Measurements from ENCODE around the gene GRK2. TPM values are rescaled to one million over a fixed set of nuclear protein-coding genes. Genes with fewer than 3 reads are reported as not detected.

The GRK2 gene
- total RNA-seq, 1 experiment from 2014 or later, result 56.3 TPM

DNA sequence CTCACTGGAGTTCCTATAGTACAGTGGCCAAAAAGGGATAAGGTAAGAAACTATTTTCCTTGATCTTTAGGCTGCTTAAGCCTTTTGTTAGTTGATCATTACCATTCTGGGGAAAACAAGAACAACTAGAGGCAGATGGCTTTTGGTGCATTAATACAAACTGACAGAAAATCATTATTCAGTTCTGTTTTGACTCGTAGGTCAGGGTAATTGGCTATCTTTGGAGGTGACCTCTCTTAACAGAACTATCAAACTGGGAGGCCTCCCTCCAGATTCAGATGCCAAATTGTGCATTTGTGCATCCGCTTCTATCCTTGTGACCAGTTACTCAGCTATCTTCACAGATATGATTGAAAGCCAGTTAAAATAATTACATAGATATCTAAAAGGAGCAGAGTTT, 23.2 kb upstream of the GRK2 start:
- no peak overlapping the region for H3K27ac ChIP-seq (ENCODE audit: insufficient read length, low read depth, low read length)
- H3K9ac ChIP-seq (ENCODE audit: extremely low read depth, insufficient read length, low read length), result no peak overlapping the region
- H3K4me3 Mint-ChIP-seq, result peak overlapping the region in 1 of 2 experiments; percentile 97; a peak in 2 of 5 replicates

More for the DNA sequence above, 23.2 kb upstream of the GRK2 start:
- H3K23ac ChIP-seq (ENCODE audit: insufficient read length, low read depth, low read length), result no peak overlapping the region
- peaks cover 21% of the 10 kb centered on the region; the same call in 1 of the 2 replicates for H3K79me2 ChIP-seq (ENCODE audit: insufficient read depth, low read length)
- H3K4ac ChIP-seq (ENCODE audit: low read depth, low read length), result no peak overlapping the region
- TF ChIP-seq CTCF (conservative IDR thresholded peaks at IDR 0.05), result no peak
- Mint-ChIP-seq H3K36me3 (ENCODE audit: insufficient read depth in 1 of 3, low read depth in 3 of 3) (peaks cover 41 to 75% (median 53%) of the 10 kb centered on the region in 3 experiments), H3K9me3 (no peaks in the 10 kb centered on the region), H3K27ac (peak overlapping the region in 1 of 3 experiments; percentile 67; a peak in 1 of 7 replicates), H3K4me1 (peaks cover 36 to 37% of the 10 kb centered on the region in 2 experiments), H3K27me3 (ENCODE audit: low read depth) (no peaks in the 10 kb centered on the region)
- H3K18ac ChIP-seq (ENCODE audit: insufficient read length, low read depth, low read length), result no peak overlapping the region
- H3K9me3 ChIP-seq (ENCODE audit: control insufficient read depth, low read depth, low read length), result no peaks in the 10 kb centered on the region
- no peak overlapping the region for H2BK120ac ChIP-seq (ENCODE audit: low read depth, low read length, poor library complexity, severe bottlenecking)
- H4K8ac ChIP-seq (replicated peaks; ENCODE audit: insufficient read length, low read depth, low read length), result no peak overlapping the region
- peaks cover 19% of the 10 kb centered on the region for H3K23me2 ChIP-seq (ENCODE audit: insufficient read length, low read depth, low read length, poor library complexity, severe bottlenecking)
- no peak overlapping the region for H3K14ac ChIP-seq (ENCODE audit: insufficient read depth, low read length)
- H3K4me2 ChIP-seq (ENCODE audit: insufficient read depth, insufficient read length, low read length), result no peak overlapping the region
- H2BK5ac ChIP-seq (ENCODE audit: insufficient read length, low read length), result no peak overlapping the region
- H3T11ph ChIP-seq (ENCODE audit: low read length), result no peak overlapping the region
- no peak overlapping the region for H2BK15ac ChIP-seq (ENCODE audit: low read depth, low read length)
- peaks cover 6% of the 10 kb centered on the region for H3K79me1 ChIP-seq (ENCODE audit: insufficient read depth, low read depth, low read length, poor library complexity, severe bottlenecking)
- no peak overlapping the region for H2BK20ac ChIP-seq (ENCODE audit: low read depth, low read length, poor library complexity, severe bottlenecking)
- no peaks in the 10 kb centered on the region for H3K27me3 ChIP-seq (ENCODE audit: insufficient read depth, low read length)
- WGBS (ENCODE audit: extremely low coverage, insufficient read length, low lambda C conversion rate), result no CpG with 5 or more reads among the region's 2 CpGs
- no peak overlapping the region for H4K5ac ChIP-seq (ENCODE audit: insufficient read length, low read depth, low read length)
- peaks cover 5% of the 10 kb centered on the region; the same call in 1 of the 2 replicates for H3K4me1 ChIP-seq (ENCODE audit: insufficient read depth, low read length)
- no peaks in the 10 kb centered on the region for H4K20me1 ChIP-seq (ENCODE audit: control insufficient read depth, insufficient read depth, insufficient read length)
- DNase-seq, result no peak
- no peak overlapping the region for H2AK5ac ChIP-seq (ENCODE audit: insufficient read length, low read length)
- H2AFZ ChIP-seq (ENCODE audit: low read length), result no peak overlapping the region
- H2BK12ac ChIP-seq (ENCODE audit: insufficient read length, low read depth, low read length), result no peak overlapping the region
- H4K91ac ChIP-seq (ENCODE audit: insufficient read length, low read depth, low read length), result no peak overlapping the region
- H3K56ac ChIP-seq (ENCODE audit: insufficient read length, low read depth, low read length), result no peak overlapping the region

Data from H9 (cell line).